Thoracic aorta (tissue), 2 donors: ENCODE data around the gene SEMA3B. TPM values are rescaled to one million over a fixed set of nuclear protein-coding genes. Genes with fewer than 3 reads are reported as not detected.
A peak's percentile ranks its signal among the peaks of the same experiment; 100 is the strongest.

ENCODE experiments used
- ATAC-seq: fragments of 150-250 bp; one replicate; pipeline ENCODE4 v1.8.0; 2017; ENCODE audit warnings: low read depth; ENCODE audit not compliant: insufficient number of reproducible peaks, low FRiP score
- DNase-seq: peaks from one replicate; pipeline ENCODE4 v3.0.0-alpha.2; 2020; ENCODE audit warnings: low spot score
- H3K27ac ChIP-seq, 2 donors: fragments of 200-600 bp; sonication (generic); 1 replicate in 1 of 2; 2 replicates in 1 of 2; pipeline ENCODE4 v1.5.1; 2016; ENCODE audit warnings: mild to moderate bottlenecking in 2 of 2, moderate library complexity in 2 of 2
- H3K27me3 ChIP-seq: fragments of 200-600 bp; sonication (generic); replicated peaks from 2 replicates; pipeline ENCODE4 v1.6.0; 2016; ENCODE audit warnings: mild to moderate bottlenecking; ENCODE audit not compliant: insufficient read depth
- H3K36me3 ChIP-seq: fragments of 200-600 bp; sonication (generic); one replicate; pipeline ENCODE4 v1.5.1; 2016
- H3K4me1 ChIP-seq, 2 donors: fragments of 200-600 bp; sonication (generic); 1 replicate in 1 of 2; 2 replicates in 1 of 2; pipeline versions ENCODE4 v1.5.1 to v1.6.0; 2016; ENCODE audit warnings: low read depth in 2 of 2, mild to moderate bottlenecking in 1 of 2; ENCODE audit not compliant: control insufficient read depth in 1 of 2
- H3K4me3 ChIP-seq: fragments of 200-600 bp; sonication (generic); 2 replicates; pipeline ENCODE4 v1.5.1; 2016; ENCODE audit warnings: mild to moderate bottlenecking
- H3K9me3 ChIP-seq: fragments of 200-600 bp; sonication (generic); 2 replicates; pipeline ENCODE4 v1.5.1; 2016
- CTCF ChIP-seq: fragments of 200-600 bp; sonication (generic); IDR thresholded peaks from one replicate; pipeline ENCODE4 v1.5.1; 2019; ENCODE audit warnings: antibody characterized with exemption
- total RNA-seq, 2 donors: library from RNA; depleted of rRNA; stranded (reverse); fragments of >200 nt; gene quantifications; one replicate each; pipeline versions ENCODE4 v1.1.0 to v1.2.3, GENCODE V29; 2016

Gene SEMA3B
- total RNA-seq, 2 donors from 2014 or later = 53.6 to 57.2 TPM

GRCh38 chr3:50245831-50246516 lies 23.0 kb upstream of the SEMA3B start:
- ATAC-seq (peak; percentile 54), DNase-seq (peak; percentile 77)
- TF ChIP-seq CTCF = peak; percentile 97
- Histone ChIP-seq H3K9me3 (no peaks in the 10 kb centered on the region), H3K4me3 (peak overlapping the region; percentile 64), H3K27me3 (no peaks in the 10 kb centered on the region), H3K4me1 (peaks cover 89 to 100% of the 10 kb centered on the region in 2 donors), H3K36me3 (peaks cover 2% of the 10 kb centered on the region), H3K27ac (peak overlapping the region; percentile 65 to 89)

- Histone ChIP-seq H3K9me3 (no peaks in the 10 kb centered on the region), H3K36me3 (peaks cover 2% of the 10 kb centered on the region), H3K27me3 (no peaks in the 10 kb centered on the region), H3K27ac (peak overlapping the region; percentile 65 to 89), H3K4me3 (peak overlapping the region; percentile 64), H3K4me1 (peaks cover 89 to 100% of the 10 kb centered on the region in 2 donors)
- DNase-seq = no peak
- peak; percentile 22 for ATAC-seq
- peak; percentile 3 for TF ChIP-seq CTCF
These were observed 22.4 kb upstream of the SEMA3B start for GRCh38 chr3:50246517-50246954.

GRCh38 chr3:50248387-50248786 lies 20.6 kb upstream of the SEMA3B start:
- Histone ChIP-seq H3K27me3 (no peaks in the 10 kb centered on the region), H3K36me3 (peaks cover 17% of the 10 kb centered on the region), H3K27ac (peak overlapping the region; percentile 71 to 89), H3K4me1 (peaks cover 74 to 85% of the 10 kb centered on the region in 2 donors), H3K4me3 (peak overlapping the region; percentile 30), H3K9me3 (no peaks in the 10 kb centered on the region)
- ATAC-seq (no peak), DNase-seq (no peak)
- no peak for TF ChIP-seq CTCF

GRCh38 chr3:50249457-50249856 lies 19.5 kb upstream of the SEMA3B start:
- Histone ChIP-seq H3K4me3 (no peak overlapping the region), H3K27ac (peak overlapping the region; percentile 71 to 89), H3K36me3 (peaks cover 20% of the 10 kb centered on the region), H3K27me3 (no peaks in the 10 kb centered on the region), H3K4me1 (peaks cover 69 to 78% of the 10 kb centered on the region in 2 donors), H3K9me3 (no peaks in the 10 kb centered on the region)
- TF ChIP-seq CTCF = no peak
- ATAC-seq (no peak), DNase-seq (no peak)

GRCh38 chr3:50250514-50250913 lies 18.4 kb upstream of the SEMA3B start:
- ATAC-seq (no peak), DNase-seq (no peak)
- Histone ChIP-seq H3K4me1 (peaks cover 71 to 78% of the 10 kb centered on the region in 2 donors), H3K36me3 (peaks cover 23% of the 10 kb centered on the region), H3K27me3 (no peaks in the 10 kb centered on the region), H3K27ac (peak overlapping the region; percentile 71 to 89), H3K4me3 (no peak overlapping the region), H3K9me3 (no peaks in the 10 kb centered on the region)
- no peak for TF ChIP-seq CTCF
